HEK293 (cell line): Measurements from ENCODE around the gene SUCLA2.

Experiments
- CTCF ChIA-PET: fragments of 350-600 bp; formaldehyde crosslinking; extraction: SDS; loops from one replicate; lab custom pipeline; 2021; ENCODE audit warnings: antibody characterized with exemption; lab: Yijun Ruan, JAX
- POLR2A ChIA-PET: fragments of 300-600 bp; formaldehyde crosslinking; extraction: SDS; loops from one replicate; lab custom pipeline; 2020; ENCODE audit warnings: antibody characterized with exemption, inconsistent platforms; lab: Yijun Ruan, JAX
- H3K27ac ChIP-seq: fragments of 200-500 bp; sonication (Bioruptor generic); 2 replicates; pipeline ENCODE4 v1.5.1; 2014; ENCODE audit warnings: low read depth, low read length, control low read depth, inconsistent platforms; ENCODE audit errors: extremely low read depth
- H3K36me3 ChIP-seq, 2 experiments: fragments of 200-500 bp in 1 of 2; sonication (Bioruptor generic) in 1 of 2; 1 replicate in 1 of 2; 2 replicates in 1 of 2; pipeline ENCODE4 v1.5.1; 2014 to 2017; ENCODE audit warnings: inconsistent platforms in 2 of 2, low read length in 2 of 2; ENCODE audit not compliant: control insufficient read depth in 2 of 2, insufficient read depth in 1 of 2
- H3K4me1 ChIP-seq: fragments of 200-500 bp; sonication (Bioruptor generic); 2 replicates; pipeline ENCODE4 v1.5.1; 2014; ENCODE audit warnings: mild to moderate bottlenecking, low read length, inconsistent platforms; ENCODE audit not compliant: control insufficient read depth, insufficient read depth
- H3K4me3 ChIP-seq: 2 replicates; pipeline ENCODE4 v1.5.1; 2011; ENCODE audit warnings: low read depth, mild to moderate bottlenecking, control low read depth, low read length, moderate library complexity
- H3K9me3 ChIP-seq: fragments of 200-500 bp; sonication (Bioruptor generic); 2 replicates; pipeline ENCODE4 v1.5.1; 2014; ENCODE audit warnings: low read depth, low read length, inconsistent platforms; ENCODE audit not compliant: control insufficient read depth, insufficient read depth
- BCL11A ChIP-seq: fragments of 450-650 bp; formaldehyde crosslinking; IDR thresholded peaks from 2 replicates; pipeline ENCODE4 v1.5.1; 2016; ENCODE audit warnings: low read depth, missing biosample characterization, missing genetic modification characterization
- KLF7 ChIP-seq: fragments of 450-650 bp; formaldehyde crosslinking; IDR thresholded peaks from 2 replicates; pipeline ENCODE4 v1.5.1; 2016; ENCODE audit warnings: missing biosample characterization, missing genetic modification characterization, borderline replicate concordance
- MYNN ChIP-seq: fragments of 450-650 bp; formaldehyde crosslinking; IDR thresholded peaks from 2 replicates; pipeline ENCODE4 v1.5.1; 2016; ENCODE audit warnings: missing biosample characterization, missing genetic modification characterization, borderline replicate concordance
- PRDM1 ChIP-seq: fragments of 450-650 bp; formaldehyde crosslinking; IDR thresholded peaks from 2 replicates; pipeline ENCODE4; 2016; ENCODE audit warnings: missing biosample characterization, missing genetic modification characterization
- REPIN1 ChIP-seq: fragments of 450-650 bp; formaldehyde crosslinking; IDR thresholded peaks from 2 replicates; pipeline ENCODE4 v1.5.1; 2017; ENCODE audit warnings: missing biosample characterization, missing genetic modification characterization, low read depth
- ZBTB17 ChIP-seq: fragments of 450-650 bp; formaldehyde crosslinking; IDR thresholded peaks from 2 replicates; pipeline ENCODE4 v1.5.1; 2016; ENCODE audit warnings: missing biosample characterization, missing genetic modification characterization
- ZEB2 ChIP-seq: fragments of 450-650 bp; formaldehyde crosslinking; IDR thresholded peaks from 2 replicates; pipeline ENCODE4 v1.5.1; 2016; ENCODE audit warnings: missing biosample characterization, missing genetic modification characterization
- ZNF112 ChIP-seq: fragments of 450-650 bp; formaldehyde crosslinking; IDR thresholded peaks from 2 replicates; pipeline ENCODE4 v1.5.0; 2017; ENCODE audit warnings: missing biosample characterization, missing genetic modification characterization
- ZNF157 ChIP-seq: fragments of 450-650 bp; formaldehyde crosslinking; IDR thresholded peaks from 2 replicates; pipeline ENCODE4 v1.5.1; 2016; ENCODE audit warnings: missing biosample characterization, missing genetic modification characterization
- ZNF16 ChIP-seq: fragments of 450-650 bp; formaldehyde crosslinking; IDR thresholded peaks from 2 replicates; pipeline ENCODE4 v1.5.1; 2016; ENCODE audit warnings: low read depth, missing biosample characterization, missing genetic modification characterization
- ZNF211 ChIP-seq: fragments of 450-650 bp; formaldehyde crosslinking; IDR thresholded peaks from 2 replicates; pipeline ENCODE4 v1.5.1; 2016; ENCODE audit warnings: low read depth, missing biosample characterization, missing genetic modification characterization
- ZNF223 ChIP-seq: fragments of 450-650 bp; formaldehyde crosslinking; IDR thresholded peaks from 2 replicates; pipeline ENCODE4 v1.5.1; 2016; ENCODE audit warnings: missing biosample characterization, missing genetic modification characterization
- ZNF266 ChIP-seq: fragments of 450-650 bp; formaldehyde crosslinking; IDR thresholded peaks from 2 replicates; pipeline ENCODE4 v1.5.1; 2016; ENCODE audit warnings: missing biosample characterization, missing genetic modification characterization, low read depth
- ZNF292 ChIP-seq: fragments of 450-650 bp; formaldehyde crosslinking; IDR thresholded peaks from 2 replicates; pipeline ENCODE4 v1.5.1; 2016; ENCODE audit warnings: low read depth, missing biosample characterization, missing genetic modification characterization, borderline replicate concordance
- ZNF324 ChIP-seq: fragments of 450-650 bp; formaldehyde crosslinking; IDR thresholded peaks from 2 replicates; pipeline ENCODE4 v1.5.1; 2016; ENCODE audit warnings: missing biosample characterization, missing genetic modification characterization
- ZNF335 ChIP-seq: fragments of 450-650 bp; formaldehyde crosslinking; conservative IDR thresholded peaks from 2 replicates; pipeline ENCODE4 v1.5.1; 2016; ENCODE audit warnings: missing biosample characterization, missing genetic modification characterization
- ZNF394 ChIP-seq: fragments of 450-650 bp; formaldehyde crosslinking; IDR thresholded peaks from 2 replicates; pipeline ENCODE4 v1.5.1; 2016; ENCODE audit warnings: missing biosample characterization, missing genetic modification characterization, mild to moderate bottlenecking, moderate library complexity, borderline replicate concordance
- ZNF416 ChIP-seq: fragments of 450-650 bp; formaldehyde crosslinking; IDR thresholded peaks from 2 replicates; pipeline ENCODE4 v1.5.1; 2016; ENCODE audit warnings: missing biosample characterization, missing genetic modification characterization
- ZNF473 ChIP-seq: fragments of 450-650 bp; formaldehyde crosslinking; IDR thresholded peaks from 2 replicates; pipeline ENCODE4 v1.5.1; 2017; ENCODE audit warnings: missing biosample characterization, missing genetic modification characterization
- ZNF514 ChIP-seq: fragments of 450-650 bp; formaldehyde crosslinking; IDR thresholded peaks from 2 replicates; pipeline ENCODE4 v1.5.1; 2016; ENCODE audit warnings: missing biosample characterization, missing genetic modification characterization
- ZNF518A ChIP-seq: fragments of 450-650 bp; formaldehyde crosslinking; conservative IDR thresholded peaks from 2 replicates; pipeline ENCODE4 v1.5.1; 2016; ENCODE audit warnings: low read depth, missing biosample characterization, missing genetic modification characterization
- ZNF571 ChIP-seq: fragments of 450-650 bp; formaldehyde crosslinking; IDR thresholded peaks from 2 replicates; pipeline ENCODE4 v1.5.0; 2017; ENCODE audit warnings: missing biosample characterization, missing genetic modification characterization
- ZNF658 ChIP-seq: fragments of 450-650 bp; formaldehyde crosslinking; IDR thresholded peaks from 2 replicates; pipeline ENCODE4; 2016; ENCODE audit warnings: missing biosample characterization, missing genetic modification characterization
- ZNF660 ChIP-seq: fragments of 450-650 bp; IDR thresholded peaks from 2 replicates; pipeline ENCODE4 v1.5.1; 2018; ENCODE audit warnings: missing biosample characterization, mild to moderate bottlenecking, missing genetic modification characterization
- ZNF747 ChIP-seq: fragments of 450-650 bp; formaldehyde crosslinking; IDR thresholded peaks from 2 replicates; pipeline ENCODE4 v1.5.1; 2016; ENCODE audit warnings: missing biosample characterization, missing genetic modification characterization
- ZNF768 ChIP-seq: fragments of 450-650 bp; formaldehyde crosslinking; IDR thresholded peaks from 2 replicates; pipeline ENCODE4 v1.5.1; 2018; ENCODE audit warnings: missing biosample characterization, mild to moderate bottlenecking, missing genetic modification characterization
- ZNF837 ChIP-seq: fragments of 450-650 bp; formaldehyde crosslinking; IDR thresholded peaks from 2 replicates; pipeline ENCODE4 v1.5.1; 2016; ENCODE audit warnings: missing biosample characterization, missing genetic modification characterization
- ZSCAN30 ChIP-seq: fragments of 450-650 bp; IDR thresholded peaks from 2 replicates; pipeline ENCODE4 v1.5.1; 2018; ENCODE audit warnings: missing biosample characterization, mild to moderate bottlenecking, missing genetic modification characterization, moderate library complexity

SUCLA2 gene

DNA sequence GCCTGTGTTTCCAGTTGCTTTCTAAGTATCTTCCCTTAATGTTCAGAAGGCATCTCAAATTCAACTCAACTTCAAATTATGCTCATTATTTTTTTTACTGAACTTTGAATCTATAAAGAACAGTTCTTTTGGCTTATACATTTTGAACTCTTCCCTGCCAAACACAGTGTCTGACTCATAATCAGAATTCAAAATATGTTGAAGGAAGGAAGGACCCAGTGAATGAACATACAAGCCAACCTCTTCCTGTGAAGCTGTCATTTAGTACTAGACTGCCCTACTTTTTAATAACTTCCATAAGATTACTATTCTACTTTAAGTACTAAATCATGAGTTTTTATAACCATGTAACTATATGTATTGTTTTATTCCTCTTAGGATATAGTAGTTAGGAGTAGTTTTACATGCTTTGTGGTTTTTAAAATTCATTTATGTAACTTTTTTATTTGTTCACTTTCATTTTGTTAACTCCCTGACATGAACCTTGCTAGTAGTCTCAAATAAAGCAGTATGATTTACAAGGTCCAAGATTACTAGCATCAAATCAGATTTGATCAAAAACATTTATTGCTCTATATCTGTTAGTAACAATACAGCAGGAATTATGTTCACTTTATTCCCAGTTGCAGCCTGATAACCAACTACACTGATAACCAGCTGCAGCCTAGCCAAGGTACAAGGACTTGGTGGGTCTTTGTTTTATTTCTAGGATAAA is 42.9 kb upstream of the SUCLA2 start (continued):
- TF ChIP-seq ZNF394 = no peak
- no peak for TF ChIP-seq BCL11A
- no peak for TF ChIP-seq ZNF768 (tag by site-specific recombination)
- no peak for TF ChIP-seq REPIN1 (tag by site-specific recombination)
- TF ChIP-seq, all 188 proteins: peak for 0

DNA sequence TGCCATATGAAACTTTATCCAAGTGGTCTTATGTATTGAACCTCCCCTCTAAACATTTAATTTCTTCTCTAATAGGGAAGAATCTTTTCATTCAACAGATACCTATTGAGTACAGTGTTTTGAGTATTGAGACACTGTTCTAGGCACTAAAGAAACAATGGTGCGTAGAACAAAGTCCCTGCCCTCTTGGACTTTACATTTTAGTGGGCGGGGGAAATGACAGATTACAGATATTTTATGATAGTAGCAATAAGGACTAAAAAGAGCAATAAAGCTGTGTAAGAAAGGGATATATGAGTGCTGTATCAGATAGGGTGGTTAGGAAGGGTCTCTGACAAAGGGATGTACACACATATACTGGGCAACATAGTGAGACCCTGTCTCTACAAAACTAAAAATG is 41.8 kb upstream of the SUCLA2 start:
- peaks cover 4 to 33% of the 10 kb centered on the region in 2 experiments for H3K36me3 ChIP-seq
- no peaks in the 10 kb centered on the region for H3K4me1 ChIP-seq
- no peaks in the 10 kb centered on the region for H3K9me3 ChIP-seq
- H3K27ac ChIP-seq = no peak overlapping the region
- POLR2A ChIA-PET = no interaction called here
- H3K4me3 ChIP-seq = no peak overlapping the region
- CTCF ChIA-PET = interaction anchor here (1.2 kb wide), 1 partner anchor 51 kb away, joined by 4 read pairs; the partner anchor contains the start of gene MED4
- TF ChIP-seq ZNF266 (tag by site-specific recombination) (no peak), ZNF157 (tag by site-specific recombination) (no peak), ZNF514 (tag by site-specific recombination) (no peak), PRDM1 (tag by site-specific recombination) (no peak), ZSCAN30 (tag by site-specific recombination) (no peak), ZEB2 (tag by site-specific recombination) (no peak), ZNF660 (no peak), ZNF518A (tag by site-specific recombination) (no peak), KLF7 (tag by site-specific recombination) (no peak), ZNF416 (tag by site-specific recombination) (no peak), ZNF837 (tag by site-specific recombination) (no peak), ZNF16 (tag by site-specific recombination) (no peak), ZNF747 (tag by site-specific recombination) (no peak), ZNF112 (tag by site-specific recombination) (no peak)
- TF ChIP-seq, all 188 proteins: peak for 0

GRCh38 chr13:48040896-48041295 is 39.8 kb upstream of the SUCLA2 start:
- Histone ChIP-seq H3K4me3 (no peak overlapping the region), H3K9me3 (no peaks in the 10 kb centered on the region), H3K36me3 (peaks cover 0 to 26% of the 10 kb centered on the region in 2 experiments; a peak in 2 of 3 replicates), H3K27ac (no peak overlapping the region), H3K4me1 (no peaks in the 10 kb centered on the region)
- POLR2A ChIA-PET = no interaction called here
- CTCF ChIA-PET = interaction anchor here (0.7 kb wide), 2 partner anchors 532 to 928 kb away, joined by 3 read pairs; no protein-coding TSS in a partner anchor
- TF ChIP-seq ZBTB17 (tag by site-specific recombination) = no peak
- no peak for TF ChIP-seq ZNF768 (tag by site-specific recombination)
- TF ChIP-seq ZNF223 (tag by site-specific recombination) = no peak
- TF ChIP-seq ZNF292 (tag by site-specific recombination) = no peak
- no peak for TF ChIP-seq ZNF324 (tag by site-specific recombination)
- TF ChIP-seq ZEB2 (tag by site-specific recombination) = no peak
- TF ChIP-seq ZNF658 = no peak
- TF ChIP-seq MYNN (tag by site-specific recombination) = no peak
- TF ChIP-seq ZNF335 (tag by site-specific recombination) = no peak
- no peak for TF ChIP-seq ZNF473 (tag by site-specific recombination)
- TF ChIP-seq ZNF571 = no peak
- no peak for TF ChIP-seq ZNF211 (tag by site-specific recombination)
